SU-DHL-6 (cell line): ENCODE data around the gene LRRFIP2.

Source experiments
- CTCF ChIP-seq: fragments of 200-600 bp; sonication (generic); IDR thresholded peaks from one replicate; pipeline ENCODE4 v1.5.1; 2017; ENCODE audit warnings: antibody characterized with exemption, mild to moderate bottlenecking, low read length, moderate library complexity; ENCODE audit not compliant: insufficient read depth, poor library complexity, severe bottlenecking
- EZH2phosphoT487 ChIP-seq: fragments of 200-600 bp; sonication (generic), shearing (Covaris generic); conservative IDR thresholded peaks from 2 replicates; pipeline ENCODE4 v1.6.1; 2018; ENCODE audit warnings: mild to moderate bottlenecking, antibody characterized with exemption, low read length, moderate library complexity, mixed read lengths

- TF ChIP-seq CTCF (no peak), EZH2phosphoT487 (no peak)
Observed at GRCh38 chr3:37112987-37113386, 61.4 kb downstream of the LRRFIP2 start.
